DOHH2 (cell line): ENCODE data around the gene ITLN1.

Experiments
- CTCF ChIP-seq: fragments of 200-600 bp; sonication (generic); IDR thresholded peaks from one replicate; pipeline ENCODE4 v1.5.1; 2014; ENCODE audit warnings: antibody characterized with exemption, mild to moderate bottlenecking, low read depth, low read length; ENCODE audit not compliant: poor library complexity, severe bottlenecking
- EZH2phosphoT487 ChIP-seq: fragments of 200-600 bp; sonication (generic); IDR thresholded peaks from 2 replicates; pipeline ENCODE4 v1.6.1; 2017; ENCODE audit warnings: borderline replicate concordance, mild to moderate bottlenecking, antibody characterized with exemption, low read length, moderate library complexity, mixed read lengths

DNA sequence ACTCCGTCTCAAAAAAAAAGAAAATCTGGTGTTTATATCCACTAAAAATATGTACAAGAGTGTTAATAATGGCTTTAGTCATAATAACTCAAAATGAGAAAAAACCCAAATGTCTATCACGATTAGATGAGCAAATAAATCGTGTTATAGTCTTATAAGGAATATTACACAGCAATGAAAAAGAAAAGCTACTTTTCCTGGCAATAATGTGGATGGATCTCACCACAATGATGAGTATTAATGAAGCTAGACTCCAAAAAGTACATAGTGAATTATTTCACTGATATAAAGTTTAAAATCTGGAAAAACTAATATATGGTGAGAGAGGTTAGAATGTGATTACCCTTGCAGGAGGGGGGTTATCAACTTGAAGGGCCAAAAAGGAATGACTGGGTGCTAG is 32.0 kb downstream of the ITLN1 start:
- TF ChIP-seq CTCF (no peak), EZH2phosphoT487 (no peak)
